Measurements from ENCODE around the gene FGF19. TPM values are rescaled to one million over a fixed set of nuclear protein-coding genes. Genes with fewer than 3 reads are reported as not detected.

Gene FGF19
- total RNA-seq, 2 donors from 2014 or later, result 0.37 to 0.40 TPM

DNA sequence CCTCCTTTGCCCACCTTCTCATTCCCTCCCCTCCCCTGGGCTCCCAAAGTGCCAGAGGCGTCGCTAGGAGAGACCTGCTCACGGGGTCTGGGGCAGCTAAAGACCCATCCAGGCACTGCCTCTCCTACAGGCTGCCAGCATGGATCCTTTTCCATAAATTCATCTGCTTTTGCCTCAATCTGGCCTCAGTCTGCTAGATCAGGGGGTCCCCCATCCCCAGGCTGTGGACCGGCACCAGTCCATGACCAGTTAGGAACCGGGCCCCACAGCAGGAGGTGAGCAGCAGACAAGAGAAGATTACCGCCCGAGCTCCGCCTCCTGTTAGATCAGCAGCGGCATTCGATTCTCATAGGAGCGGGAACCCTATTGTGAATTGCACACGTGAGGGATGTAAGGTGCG, 41.0 kb downstream of the FGF19 start:
- Histone ChIP-seq H3K36me3 (ENCODE audit: control insufficient read depth, insufficient read depth, low read length) (peaks cover 25% of the 10 kb centered on the region), H3K27ac (ENCODE audit: low read depth, low read length) (no peak overlapping the region), H3K9ac (ENCODE audit: extremely low read depth, low read length, poor library complexity, severe bottlenecking) (no peak overlapping the region), H3K9me3 (ENCODE audit: control insufficient read depth, low read length) (no peaks in the 10 kb centered on the region), H3K4me1 (ENCODE audit: control insufficient read depth, insufficient read depth, low read length) (peaks cover 5% of the 10 kb centered on the region), H3K4me3 (ENCODE audit: low read length) (no peak overlapping the region), H3K27me3 (ENCODE audit: control insufficient read depth, insufficient read depth, low read length, poor library complexity, severe bottlenecking) (no peaks in the 10 kb centered on the region)
- TF ChIP-seq, protein P1, sequence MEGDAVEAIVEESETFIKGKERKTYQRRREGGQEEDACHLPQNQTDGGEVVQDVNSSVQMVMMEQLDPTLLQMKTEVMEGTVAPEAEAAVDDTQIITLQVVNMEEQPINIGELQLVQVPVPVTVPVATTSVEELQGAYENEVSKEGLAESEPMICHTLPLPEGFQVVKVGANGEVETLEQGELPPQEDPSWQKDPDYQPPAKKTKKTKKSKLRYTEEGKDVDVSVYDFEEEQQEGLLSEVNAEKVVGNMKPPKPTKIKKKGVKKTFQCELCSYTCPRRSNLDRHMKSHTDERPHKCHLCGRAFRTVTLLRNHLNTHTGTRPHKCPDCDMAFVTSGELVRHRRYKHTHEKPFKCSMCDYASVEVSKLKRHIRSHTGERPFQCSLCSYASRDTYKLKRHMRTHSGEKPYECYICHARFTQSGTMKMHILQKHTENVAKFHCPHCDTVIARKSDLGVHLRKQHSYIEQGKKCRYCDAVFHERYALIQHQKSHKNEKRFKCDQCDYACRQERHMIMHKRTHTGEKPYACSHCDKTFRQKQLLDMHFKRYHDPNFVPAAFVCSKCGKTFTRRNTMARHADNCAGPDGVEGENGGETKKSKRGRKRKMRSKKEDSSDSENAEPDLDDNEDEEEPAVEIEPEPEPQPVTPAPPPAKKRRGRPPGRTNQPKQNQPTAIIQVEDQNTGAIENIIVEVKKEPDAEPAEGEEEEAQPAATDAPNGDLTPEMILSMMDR (conservative IDR thresholded peaks at IDR 0.05), result no peak
- no peak overlapping the region for H3K27ac Mint-ChIP-seq
- H3K4me3 Mint-ChIP-seq, result no peak overlapping the region
- peak; percentile 39 for DNase-seq
- WGBS, 2 experiments (ENCODE audit: insufficient coverage in 1 of 2, insufficient read length in 1 of 2), result 89 to 90% methylated on average over 8 to 13 of the region's 13 CpGs
- peaks cover 38% of the 10 kb centered on the region for H3K36me3 Mint-ChIP-seq (ENCODE audit: low read depth)
- H3K27me3 Mint-ChIP-seq (ENCODE audit: insufficient read depth), result no peaks in the 10 kb centered on the region
- H3K9me3 Mint-ChIP-seq, result no peaks in the 10 kb centered on the region
- peaks cover 10% of the 10 kb centered on the region for H3K4me1 Mint-ChIP-seq

DNA sequence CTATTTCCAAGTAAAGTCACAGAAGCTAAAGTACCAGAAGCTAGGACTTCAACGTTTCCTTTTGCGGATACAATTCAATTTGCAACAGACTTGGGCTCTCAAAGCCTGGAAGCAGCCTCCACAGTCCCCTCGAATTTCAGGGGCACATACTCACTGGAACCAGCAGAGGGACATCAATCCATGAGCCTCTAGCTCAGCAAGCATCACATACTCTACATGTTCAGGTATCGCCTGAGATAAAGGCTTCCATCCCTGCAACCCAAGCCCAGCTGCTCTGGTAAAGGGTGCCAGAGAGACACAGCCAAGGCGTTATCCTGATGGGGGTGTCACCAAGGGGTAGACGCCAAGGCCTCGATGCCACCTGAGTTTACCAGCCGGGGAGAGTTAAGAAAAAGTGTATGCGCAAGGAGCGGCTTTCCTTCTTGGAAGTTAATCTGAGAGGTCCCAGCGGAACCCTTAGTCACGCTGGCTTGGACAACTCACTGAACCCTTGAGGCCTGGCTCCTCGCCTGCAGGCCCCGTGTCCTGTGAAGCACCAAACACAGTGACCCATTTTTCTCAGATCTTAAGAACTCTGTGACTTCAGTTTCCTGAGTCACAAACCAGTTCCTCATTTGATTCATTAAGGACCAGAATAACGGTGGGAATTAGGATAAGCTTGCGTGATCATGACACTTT, 41.7 kb downstream of the FGF19 start:
- DNase-seq, result peak; percentile 75
- Histone ChIP-seq H3K4me3 (ENCODE audit: low read length) (no peak overlapping the region), H3K27me3 (ENCODE audit: control insufficient read depth, insufficient read depth, low read length, poor library complexity, severe bottlenecking) (no peaks in the 10 kb centered on the region), H3K9ac (ENCODE audit: extremely low read depth, low read length, poor library complexity, severe bottlenecking) (no peak overlapping the region), H3K27ac (ENCODE audit: low read depth, low read length) (no peak overlapping the region), H3K4me1 (ENCODE audit: control insufficient read depth, insufficient read depth, low read length) (peaks cover 5% of the 10 kb centered on the region), H3K9me3 (ENCODE audit: control insufficient read depth, low read length) (no peaks in the 10 kb centered on the region), H3K36me3 (ENCODE audit: control insufficient read depth, insufficient read depth, low read length) (peaks cover 18% of the 10 kb centered on the region)
- WGBS, 2 experiments (ENCODE audit: insufficient coverage in 1 of 2, insufficient read length in 1 of 2), result 90 to 92% methylated on average over 16 of the region's 16 CpGs
- no peaks in the 10 kb centered on the region for H3K9me3 Mint-ChIP-seq
- peaks cover 33% of the 10 kb centered on the region for H3K36me3 Mint-ChIP-seq (ENCODE audit: low read depth)
- no peaks in the 10 kb centered on the region for H3K27me3 Mint-ChIP-seq (ENCODE audit: insufficient read depth)
- TF ChIP-seq, protein P1 (conservative IDR thresholded peaks at IDR 0.05), result peak; percentile 69
- H3K4me3 Mint-ChIP-seq, result no peak overlapping the region
- peak overlapping the region; percentile 63 for H3K27ac Mint-ChIP-seq
- H3K4me1 Mint-ChIP-seq, result peaks cover 14% of the 10 kb centered on the region

DNA sequence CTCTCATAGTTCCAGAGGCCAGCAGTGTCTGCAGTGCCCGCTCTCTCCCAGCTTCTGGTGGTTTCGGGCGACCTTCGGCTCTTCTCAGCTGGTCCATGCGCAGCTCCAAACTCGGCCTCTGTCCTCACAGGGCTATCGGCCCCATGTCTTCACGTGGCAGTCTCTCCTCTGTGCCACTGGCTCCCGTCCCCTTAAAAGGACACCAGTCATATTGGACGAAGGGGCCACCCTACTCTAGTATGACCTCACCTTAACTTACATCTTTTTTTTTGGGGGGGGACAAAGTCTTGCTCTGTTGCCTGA, 42.5 kb downstream of the FGF19 start:
- Histone ChIP-seq H3K27ac (ENCODE audit: low read depth, low read length) (no peak overlapping the region), H3K9me3 (ENCODE audit: control insufficient read depth, low read length) (no peaks in the 10 kb centered on the region), H3K4me3 (ENCODE audit: low read length) (no peak overlapping the region), H3K9ac (ENCODE audit: extremely low read depth, low read length, poor library complexity, severe bottlenecking) (no peak overlapping the region), H3K27me3 (ENCODE audit: control insufficient read depth, insufficient read depth, low read length, poor library complexity, severe bottlenecking) (no peaks in the 10 kb centered on the region), H3K36me3 (ENCODE audit: control insufficient read depth, insufficient read depth, low read length) (peaks cover 15% of the 10 kb centered on the region), H3K4me1 (ENCODE audit: control insufficient read depth, insufficient read depth, low read length) (peaks cover 5% of the 10 kb centered on the region)
- H3K9me3 Mint-ChIP-seq, result no peaks in the 10 kb centered on the region
- WGBS, 2 experiments (ENCODE audit: insufficient coverage in 1 of 2, insufficient read length in 1 of 2), result 74 to 75% methylated on average over 9 to 10 of the region's 10 CpGs
- no peak overlapping the region for H3K4me3 Mint-ChIP-seq
- no peak for DNase-seq
- H3K27ac Mint-ChIP-seq, result no peak overlapping the region
- TF ChIP-seq, protein P1 (conservative IDR thresholded peaks at IDR 0.05), result no peak
- H3K36me3 Mint-ChIP-seq (ENCODE audit: low read depth), result peaks cover 33% of the 10 kb centered on the region
- peaks cover 14% of the 10 kb centered on the region for H3K4me1 Mint-ChIP-seq
- no peaks in the 10 kb centered on the region for H3K27me3 Mint-ChIP-seq (ENCODE audit: insufficient read depth)

Data from endodermal cell (in vitro differentiated cells).